T-helper 2 cell treated with Interferon-gamma antibody and Interleukin-4, amounts not matched to agents 5 μg/mL and 100 μg/mL, for 36 hours (primary cell): Measurements from ENCODE around the gene TEX35.

ENCODE experiments used
- DNase-seq: peaks from one replicate; pipeline ENCODE4 v3.0.0; 2021; ENCODE audit warnings: low spot score
- H3K27ac Mint-ChIP-seq: one replicate; pipeline ENCODE4 v1.8.0; 2021; ENCODE audit warnings: mild to moderate bottlenecking, mixed read lengths
- H3K27me3 Mint-ChIP-seq: one replicate; pipeline ENCODE4 v1.8.0; 2021; ENCODE audit warnings: low read depth, mixed read lengths
- H3K36me3 Mint-ChIP-seq: one replicate; pipeline ENCODE4 v1.8.0; 2021; ENCODE audit warnings: low read depth, mixed read lengths
- H3K4me1 Mint-ChIP-seq: one replicate; pipeline ENCODE4 v1.8.0; 2021; ENCODE audit warnings: low read depth, mixed read lengths
- H3K4me3 Mint-ChIP-seq: one replicate; pipeline ENCODE4 v1.8.0; 2022; ENCODE audit warnings: mild to moderate bottlenecking, moderate library complexity, mixed read lengths
- H3K9me3 Mint-ChIP-seq: one replicate; pipeline ENCODE4 v1.8.0; 2021; ENCODE audit warnings: mixed read lengths

TEX35 gene

GRCh38 chr1:178512566-178513277 lies at the start of gene TEX35:
Gene TEX35, plus strand, starts transcription at chr1:178513109. Its CDS starts 80 bp downstream, at chr1:178513189.
- Mint-ChIP-seq H3K4me1 (no peaks in the 10 kb centered on the region), H3K9me3 (no peaks in the 10 kb centered on the region), H3K27me3 (no peaks in the 10 kb centered on the region), H3K4me3 (no peak within 1 kb of the TSS), H3K36me3 (no peaks in the 10 kb centered on the region), H3K27ac (no peak within 1 kb of the TSS)
- DNase-seq: no peak

- H3K27ac Mint-ChIP-seq: no peak overlapping the region
- no peak for DNase-seq
- H3K4me1 Mint-ChIP-seq: no peaks in the 10 kb centered on the region
- no peaks in the 10 kb centered on the region for H3K9me3 Mint-ChIP-seq
- H3K27me3 Mint-ChIP-seq: no peaks in the 10 kb centered on the region
- H3K4me3 Mint-ChIP-seq: no peak overlapping the region
- H3K36me3 Mint-ChIP-seq: no peaks in the 10 kb centered on the region
These were observed 48.8 kb upstream of the TEX35 start for GRCh38 chr1:178464141-178464540.

- H3K4me1 Mint-ChIP-seq: no peaks in the 10 kb centered on the region
- H3K4me3 Mint-ChIP-seq: no peak overlapping the region
- H3K27ac Mint-ChIP-seq: no peak overlapping the region
- no peaks in the 10 kb centered on the region for H3K27me3 Mint-ChIP-seq
- no peaks in the 10 kb centered on the region for H3K9me3 Mint-ChIP-seq
- no peaks in the 10 kb centered on the region for H3K36me3 Mint-ChIP-seq
- no peak for DNase-seq
These were observed 48.3 kb upstream of the TEX35 start for GRCh38 chr1:178464566-178464965.

GRCh38 chr1:178465011-178465410 lies 47.9 kb upstream of the TEX35 start:
- no peak for DNase-seq
- no peaks in the 10 kb centered on the region for H3K27me3 Mint-ChIP-seq
- H3K4me3 Mint-ChIP-seq: no peak overlapping the region
- H3K4me1 Mint-ChIP-seq: no peaks in the 10 kb centered on the region
- no peak overlapping the region for H3K27ac Mint-ChIP-seq
- no peaks in the 10 kb centered on the region for H3K36me3 Mint-ChIP-seq
- H3K9me3 Mint-ChIP-seq: no peaks in the 10 kb centered on the region

- no peak overlapping the region for H3K4me3 Mint-ChIP-seq
- no peaks in the 10 kb centered on the region for H3K27me3 Mint-ChIP-seq
- H3K36me3 Mint-ChIP-seq: no peaks in the 10 kb centered on the region
- no peak for DNase-seq
- H3K4me1 Mint-ChIP-seq: no peaks in the 10 kb centered on the region
- H3K9me3 Mint-ChIP-seq: no peaks in the 10 kb centered on the region
- H3K27ac Mint-ChIP-seq: no peak overlapping the region
These were observed 45.1 kb upstream of the TEX35 start for GRCh38 chr1:178467837-178468236.

- Mint-ChIP-seq H3K4me1 (no peaks in the 10 kb centered on the region), H3K36me3 (no peaks in the 10 kb centered on the region), H3K4me3 (no peak overlapping the region), H3K27me3 (no peaks in the 10 kb centered on the region), H3K9me3 (no peaks in the 10 kb centered on the region), H3K27ac (no peak overlapping the region)
- DNase-seq: no peak
These were observed 42.4 kb upstream of the TEX35 start for GRCh38 chr1:178470411-178470960.

- no peaks in the 10 kb centered on the region for H3K36me3 Mint-ChIP-seq
- H3K27ac Mint-ChIP-seq: no peak overlapping the region
- H3K4me1 Mint-ChIP-seq: no peaks in the 10 kb centered on the region
- DNase-seq: no peak
- H3K9me3 Mint-ChIP-seq: no peaks in the 10 kb centered on the region
- no peak overlapping the region for H3K4me3 Mint-ChIP-seq
- H3K27me3 Mint-ChIP-seq: peaks cover 2% of the 10 kb centered on the region
These were observed 40.4 kb upstream of the TEX35 start for GRCh38 chr1:178472531-178472930.

GRCh38 chr1:178477373-178477772 lies 35.5 kb upstream of the TEX35 start:
- no peak for DNase-seq
- H3K36me3 Mint-ChIP-seq: no peaks in the 10 kb centered on the region
- H3K27ac Mint-ChIP-seq: no peak overlapping the region
- H3K4me1 Mint-ChIP-seq: no peaks in the 10 kb centered on the region
- H3K9me3 Mint-ChIP-seq: no peaks in the 10 kb centered on the region
- peaks cover 2% of the 10 kb centered on the region for H3K27me3 Mint-ChIP-seq
- H3K4me3 Mint-ChIP-seq: no peak overlapping the region

- Mint-ChIP-seq H3K27me3 (peaks cover 2% of the 10 kb centered on the region), H3K36me3 (no peaks in the 10 kb centered on the region), H3K27ac (no peak overlapping the region), H3K4me1 (no peaks in the 10 kb centered on the region), H3K9me3 (no peaks in the 10 kb centered on the region), H3K4me3 (no peak overlapping the region)
- no peak for DNase-seq
These were observed 35.1 kb upstream of the TEX35 start for GRCh38 chr1:178477841-178478240.

- no peak overlapping the region for H3K4me3 Mint-ChIP-seq
- H3K36me3 Mint-ChIP-seq: no peaks in the 10 kb centered on the region
These were observed 29.5 kb upstream of the TEX35 start for GRCh38 chr1:178483251-178483957.

GRCh38 chr1:178484698-178485225 lies 28.1 kb upstream of the TEX35 start:
- Mint-ChIP-seq H3K4me3 (no peak overlapping the region), H3K27me3 (peaks cover 10% of the 10 kb centered on the region), H3K36me3 (no peaks in the 10 kb centered on the region), H3K27ac (no peak overlapping the region), H3K4me1 (no peaks in the 10 kb centered on the region), H3K9me3 (no peaks in the 10 kb centered on the region)
- no peak for DNase-seq

More at GRCh38 chr1:178483251-178483957, 29.5 kb upstream of the TEX35 start:
- H3K27me3 Mint-ChIP-seq: peaks cover 10% of the 10 kb centered on the region
- no peak overlapping the region for H3K27ac Mint-ChIP-seq
- H3K4me1 Mint-ChIP-seq: no peaks in the 10 kb centered on the region
- no peak for DNase-seq
- H3K9me3 Mint-ChIP-seq: no peaks in the 10 kb centered on the region

- Mint-ChIP-seq H3K27ac (no peak overlapping the region), H3K27me3 (peaks cover 10% of the 10 kb centered on the region), H3K36me3 (no peaks in the 10 kb centered on the region), H3K4me3 (no peak overlapping the region), H3K4me1 (no peaks in the 10 kb centered on the region), H3K9me3 (no peaks in the 10 kb centered on the region)
- DNase-seq: no peak
These were observed 27.3 kb upstream of the TEX35 start for GRCh38 chr1:178485541-178485981.

- Mint-ChIP-seq H3K36me3 (no peaks in the 10 kb centered on the region), H3K27ac (no peak overlapping the region), H3K4me3 (no peak overlapping the region), H3K4me1 (no peaks in the 10 kb centered on the region), H3K9me3 (no peaks in the 10 kb centered on the region), H3K27me3 (peaks cover 10% of the 10 kb centered on the region)
- DNase-seq: no peak
These were observed 26.5 kb upstream of the TEX35 start for GRCh38 chr1:178486100-178487069.
